Fibroblast of lung (primary cell): ENCODE data around the gene XYLT1.

Source experiments
- CTCF ChIP-seq, 2 donors: IDR thresholded peaks in 1 of 2; conservative IDR thresholded peaks in 1 of 2; 1 replicate in 1 of 2; 2 replicates in 1 of 2; pipeline ENCODE4 v1.5.1; 2011 to 2012; ENCODE audit warnings: low read length in 2 of 2, control low read depth in 1 of 2, inconsistent platforms in 1 of 2, low read depth in 1 of 2, mild to moderate bottlenecking in 1 of 2
- EZH2 ChIP-seq: IDR thresholded peaks from 2 replicates; pipeline ENCODE4 v1.5.1; 2012; ENCODE audit warnings: low read length, control low read depth, mild to moderate bottlenecking; ENCODE audit errors: missing control alignments

GRCh38 chr16:17177959-17178905, 292.5 kb downstream of the XYLT1 start:
- no peak for TF ChIP-seq EZH2
- no peak for TF ChIP-seq CTCF (conservative IDR thresholded peaks at IDR 0.05 in 1 of 2, IDR thresholded peaks at IDR 0.05 in 1 of 2; ENCODE audit: low read depth in 1 of 2, low read length in 2 of 2)
